ENCODE measurements around the gene BAG2. TPM values are rescaled to one million over a fixed set of nuclear protein-coding genes. Genes with fewer than 3 reads are reported as not detected.

The BAG2 gene
- total RNA-seq, 1 donor: 17.7 TPM

- DNase-seq (ENCODE audit: insufficient read length, low spot score, missing footprints): no peak
- Histone ChIP-seq H2AFZ (ENCODE audit: low read length) (no peak overlapping the region), H3K9me3 (ENCODE audit: low read depth, low read length) (no peaks in the 10 kb centered on the region), H3K4me1 (ENCODE audit: insufficient read depth, low read length) (peaks cover 7% of the 10 kb centered on the region), H3K79me2 (ENCODE audit: insufficient read depth, low read length) (no peaks in the 10 kb centered on the region), H4K20me1 (ENCODE audit: insufficient read depth, low read length) (no peaks in the 10 kb centered on the region), H3K36me3 (ENCODE audit: insufficient read depth, low read length) (peaks cover 30% of the 10 kb centered on the region), H3K27me3 (ENCODE audit: insufficient read depth, low read length) (no peaks in the 10 kb centered on the region), H3K4me3 (ENCODE audit: insufficient read depth, low read length) (no peak overlapping the region), H3K27ac (ENCODE audit: low read depth, low read length) (no peak overlapping the region), H3K4me2 (ENCODE audit: insufficient read depth, low read length) (no peak overlapping the region)
- no peak for TF ChIP-seq CTCF (IDR thresholded peaks at IDR 0.05; ENCODE audit: extremely low read depth, low read depth, low read length)
Measured at GRCh38 chr6:57162516-57162915, 9.6 kb upstream of the BAG2 start.

- no peak overlapping the region for H3K4me2 ChIP-seq (ENCODE audit: insufficient read depth, low read length)
- TF ChIP-seq CTCF (IDR thresholded peaks at IDR 0.05; ENCODE audit: extremely low read depth, low read depth, low read length): no peak
- peaks cover 7% of the 10 kb centered on the region for H3K4me1 ChIP-seq (ENCODE audit: insufficient read depth, low read length)
- H4K20me1 ChIP-seq (ENCODE audit: insufficient read depth, low read length): no peaks in the 10 kb centered on the region
- H3K27ac ChIP-seq (ENCODE audit: low read depth, low read length): no peak overlapping the region
- H3K79me2 ChIP-seq (ENCODE audit: insufficient read depth, low read length): no peaks in the 10 kb centered on the region
- H3K36me3 ChIP-seq (ENCODE audit: insufficient read depth, low read length): peaks cover 40% of the 10 kb centered on the region
- no peak overlapping the region for H3K4me3 ChIP-seq (ENCODE audit: insufficient read depth, low read length)
- no peak for DNase-seq (ENCODE audit: insufficient read length, low spot score, missing footprints)
- H3K27me3 ChIP-seq (ENCODE audit: insufficient read depth, low read length): no peaks in the 10 kb centered on the region
- H3K9me3 ChIP-seq (ENCODE audit: low read depth, low read length): no peaks in the 10 kb centered on the region
- H2AFZ ChIP-seq (ENCODE audit: low read length): no peak overlapping the region
Measured at GRCh38 chr6:57163956-57164355, 8.2 kb upstream of the BAG2 start.

- Histone ChIP-seq H3K79me2 (ENCODE audit: insufficient read depth, low read length) (no peaks in the 10 kb centered on the region), H3K36me3 (ENCODE audit: insufficient read depth, low read length) (peaks cover 40% of the 10 kb centered on the region), H3K4me1 (ENCODE audit: insufficient read depth, low read length) (peaks cover 7% of the 10 kb centered on the region), H4K20me1 (ENCODE audit: insufficient read depth, low read length) (no peaks in the 10 kb centered on the region), H3K4me2 (ENCODE audit: insufficient read depth, low read length) (no peak overlapping the region), H3K9me3 (ENCODE audit: low read depth, low read length) (no peaks in the 10 kb centered on the region), H3K4me3 (ENCODE audit: insufficient read depth, low read length) (no peak overlapping the region), H3K27ac (ENCODE audit: low read depth, low read length) (no peak overlapping the region), H2AFZ (ENCODE audit: low read length) (no peak overlapping the region), H3K27me3 (ENCODE audit: insufficient read depth, low read length) (no peaks in the 10 kb centered on the region)
- TF ChIP-seq CTCF (IDR thresholded peaks at IDR 0.05; ENCODE audit: extremely low read depth, low read depth, low read length): no peak
- no peak for DNase-seq (ENCODE audit: insufficient read length, low spot score, missing footprints)
Measured at GRCh38 chr6:57165080-57165479, 7.0 kb upstream of the BAG2 start.

GRCh38 chr6:57173056-57173885 is 1.1 kb downstream of the BAG2 start:
- Histone ChIP-seq H3K27me3 (ENCODE audit: insufficient read depth, low read length) (no peaks in the 10 kb centered on the region), H3K4me2 (ENCODE audit: insufficient read depth, low read length) (peak overlapping the region; percentile 93), H3K4me3 (ENCODE audit: insufficient read depth, low read length) (peak overlapping the region; percentile 89), H3K36me3 (ENCODE audit: insufficient read depth, low read length) (peaks cover 12% of the 10 kb centered on the region), H3K79me2 (ENCODE audit: insufficient read depth, low read length) (peaks cover 63% of the 10 kb centered on the region), H3K27ac (ENCODE audit: low read depth, low read length) (peak overlapping the region; percentile 91), H2AFZ (ENCODE audit: low read length) (no peak overlapping the region), H3K4me1 (ENCODE audit: insufficient read depth, low read length) (peaks cover 33% of the 10 kb centered on the region), H4K20me1 (ENCODE audit: insufficient read depth, low read length) (peaks cover 17% of the 10 kb centered on the region), H3K9me3 (ENCODE audit: low read depth, low read length) (no peaks in the 10 kb centered on the region)
- peak; percentile 62 for DNase-seq (ENCODE audit: insufficient read length, low spot score, missing footprints)
- TF ChIP-seq CTCF (IDR thresholded peaks at IDR 0.05; ENCODE audit: extremely low read depth, low read depth, low read length): no peak

Measured in osteoblast (primary cell).